Mesenchymal stem cell (in vitro differentiated cells and primary cell): ENCODE results near the gene ADAMTS7.
"Not testable (repeated sequence)": the region's sequence is repeated elsewhere in the genome, so short reads cannot be mapped to it uniquely, and the experiment has no call there.

Experiments used
- DNase-seq: peaks from one replicate; pipeline ENCODE4 v3.0.0-alpha.2; 2013
- H2AFZ ChIP-seq: one replicate; pipeline ENCODE4 v1.6.1; 2013; ENCODE audit warnings: low read depth, mild to moderate bottlenecking, control low read depth, inconsistent platforms, low read length, moderate library complexity
- H2AK5ac ChIP-seq: 2 replicates; pipeline ENCODE4 v1.6.1; 2013; ENCODE audit warnings: low read length, moderate library complexity, mild to moderate bottlenecking, inconsistent platforms; ENCODE audit not compliant: severe bottlenecking
- H2BK120ac ChIP-seq: one replicate; pipeline ENCODE4 v1.6.1; 2013; ENCODE audit warnings: low read depth, mild to moderate bottlenecking, inconsistent platforms, low read length, moderate library complexity
- H2BK12ac ChIP-seq, 2 experiments: one replicate each; pipeline ENCODE4 v1.6.1; 2013; ENCODE audit warnings: inconsistent platforms in 2 of 2, low read length in 2 of 2, mild to moderate bottlenecking in 2 of 2, moderate library complexity in 2 of 2, control low read depth in 1 of 2
- H2BK15ac ChIP-seq: one replicate; pipeline ENCODE4 v1.6.1; 2013; ENCODE audit warnings: mild to moderate bottlenecking, low read depth, inconsistent platforms; ENCODE audit not compliant: poor library complexity, severe bottlenecking
- H2BK5ac ChIP-seq: 2 replicates; pipeline ENCODE4 v1.6.1; 2013; ENCODE audit warnings: low read depth, mild to moderate bottlenecking, low read length, control low read depth, inconsistent platforms; ENCODE audit not compliant: poor library complexity, severe bottlenecking
- H3K14ac ChIP-seq, 2 experiments: one replicate each; pipeline ENCODE4 v1.6.1; 2013; ENCODE audit warnings: inconsistent platforms in 2 of 2, low read length in 2 of 2, control low read depth in 1 of 2, mild to moderate bottlenecking in 1 of 2, moderate library complexity in 1 of 2
- H3K18ac ChIP-seq, 2 experiments: one replicate each; pipeline ENCODE4 v1.6.1; 2013; ENCODE audit warnings: inconsistent platforms in 2 of 2, low read length in 2 of 2, control low read depth in 1 of 2, low read depth in 1 of 2, mild to moderate bottlenecking in 1 of 2
- H3K23ac ChIP-seq, 2 experiments: one replicate each; pipeline ENCODE4 v1.6.1; 2013; ENCODE audit warnings: inconsistent platforms in 2 of 2, low read length in 2 of 2, mild to moderate bottlenecking in 2 of 2, moderate library complexity in 2 of 2, control low read depth in 1 of 2
- H3K27ac ChIP-seq: 2 replicates; pipeline ENCODE4 v1.5.1; 2013; ENCODE audit warnings: mild to moderate bottlenecking, moderate library complexity, low read length, control low read depth, inconsistent platforms; ENCODE audit not compliant: poor library complexity, severe bottlenecking
- H3K27me3 ChIP-seq, 2 experiments: 2 replicates each; pipeline versions ENCODE4 v1.6.1 to v1.7.0; 2013; ENCODE audit warnings: low read length in 2 of 2, mild to moderate bottlenecking in 2 of 2, moderate library complexity in 2 of 2, control low read depth in 1 of 2, inconsistent platforms in 1 of 2; ENCODE audit not compliant: control insufficient read depth in 1 of 2, insufficient read depth in 1 of 2
- H3K36me3 ChIP-seq, 2 experiments: 2 replicates each; pipeline versions ENCODE4 v1.6.1 to v1.7.0; 2013; ENCODE audit warnings: low read length in 2 of 2, control low read depth in 1 of 2, inconsistent platforms in 1 of 2, low read depth in 1 of 2, mild to moderate bottlenecking in 1 of 2; ENCODE audit not compliant: insufficient read depth in 2 of 2, control insufficient read depth in 1 of 2
- H3K4ac ChIP-seq, 2 experiments: one replicate each; pipeline ENCODE4 v1.6.1; 2013; ENCODE audit warnings: inconsistent platforms in 2 of 2, low read length in 2 of 2, mild to moderate bottlenecking in 2 of 2, moderate library complexity in 2 of 2, control low read depth in 1 of 2, low read depth in 1 of 2
- H3K4me1 ChIP-seq: 2 replicates; pipeline ENCODE4 v1.6.1; 2013; ENCODE audit warnings: low read depth, low read length, control low read depth; ENCODE audit not compliant: control insufficient read depth, insufficient read depth
- H3K4me2 ChIP-seq: 2 replicates; pipeline ENCODE4 v1.6.1; 2013; ENCODE audit warnings: low read length, mild to moderate bottlenecking, inconsistent platforms; ENCODE audit not compliant: poor library complexity, severe bottlenecking
- H3K4me3 ChIP-seq, 2 experiments: 2 replicates each; pipeline versions ENCODE4 v1.5.1 to v1.7.0; 2013; ENCODE audit warnings: low read length in 2 of 2, mild to moderate bottlenecking in 2 of 2, control low read depth in 1 of 2, low read depth in 1 of 2; ENCODE audit not compliant: insufficient read depth in 1 of 2
- H3K79me1 ChIP-seq: replicated peaks from 2 replicates; pipeline ENCODE4 v1.6.1; 2013; ENCODE audit warnings: mild to moderate bottlenecking, control low read depth, low read length, inconsistent platforms; ENCODE audit not compliant: poor library complexity, severe bottlenecking
- H3K9ac ChIP-seq: 2 replicates; pipeline ENCODE4 v1.7.0; 2013; ENCODE audit warnings: mild to moderate bottlenecking, low read length, moderate library complexity
- H3K9me3 ChIP-seq: 2 replicates; pipeline ENCODE4 v1.7.0; 2013; ENCODE audit warnings: mild to moderate bottlenecking, low read length; ENCODE audit not compliant: control insufficient read depth
- H4K8ac ChIP-seq: one replicate; pipeline ENCODE4 v1.6.1; 2013; ENCODE audit warnings: inconsistent platforms, mild to moderate bottlenecking, low read length, moderate library complexity
- H4K91ac ChIP-seq: one replicate; pipeline ENCODE4 v1.6.1; 2013; ENCODE audit warnings: mild to moderate bottlenecking, low read length, inconsistent platforms
- WGBS: methylation state at CpG from one replicate; pipeline ENCODE4 v1.1.7; 2013; ENCODE audit warnings: mixed read lengths; 5-methylcytosine and 5-hydroxymethylcytosine counted together

ADAMTS7 gene

DNA sequence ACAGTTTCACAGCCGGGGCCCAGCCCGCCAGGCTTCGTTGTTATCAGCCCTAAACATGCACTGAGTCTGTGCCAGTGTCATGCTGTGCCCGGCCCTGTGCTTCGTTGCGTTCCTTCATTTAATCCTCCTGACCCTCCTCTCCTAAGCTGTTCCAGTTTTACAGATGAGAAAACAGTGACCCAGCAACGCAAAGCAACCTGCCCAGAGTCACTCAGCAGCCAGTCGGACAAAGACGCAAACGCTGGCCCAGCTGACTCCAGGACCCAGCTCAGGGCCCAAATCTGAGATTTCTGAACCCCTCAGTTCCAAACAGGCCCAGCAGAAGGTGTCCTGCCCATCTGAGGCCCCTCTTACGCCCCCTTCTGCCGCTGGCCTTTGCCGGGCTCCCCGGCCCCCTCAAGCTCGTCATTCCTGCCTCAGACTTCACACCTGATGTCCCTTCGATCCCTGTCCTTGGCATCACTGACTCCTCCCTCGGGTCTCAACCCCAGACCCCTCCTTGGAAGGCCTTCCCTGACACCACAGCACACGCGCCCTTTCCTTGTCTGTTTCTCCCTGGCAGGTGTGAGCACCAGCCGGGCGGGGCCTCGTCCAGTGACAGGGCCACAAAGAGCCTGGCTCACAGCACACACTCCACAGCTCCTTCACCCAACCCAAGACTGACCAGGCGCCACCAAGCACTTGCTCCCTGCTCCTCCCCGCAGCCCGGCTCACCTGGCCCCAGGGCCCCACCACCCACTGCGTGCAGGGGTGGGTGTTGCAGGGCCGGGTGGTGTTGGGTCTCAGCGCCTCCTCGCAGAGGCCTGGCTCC, 48.1 kb downstream of the ADAMTS7 start:
- no peak overlapping the region for H3K27ac ChIP-seq
- H3K9me3 ChIP-seq: no peaks in the 10 kb centered on the region
- H2AK5ac ChIP-seq: no peak overlapping the region
- H3K36me3 ChIP-seq: peaks cover 0 to 18% of the 10 kb centered on the region in 2 experiments
- no peak overlapping the region for H3K14ac ChIP-seq
- H3K79me1 ChIP-seq: no peaks in the 10 kb centered on the region
- H3K4me3 ChIP-seq: no peak overlapping the region
- no peak overlapping the region for H3K4me2 ChIP-seq
- H3K23ac ChIP-seq: no peak overlapping the region
- peaks cover 39% of the 10 kb centered on the region for H3K4me1 ChIP-seq
- no peak overlapping the region for H2BK12ac ChIP-seq
- H3K27me3 ChIP-seq: no peaks in the 10 kb centered on the region
- H2AFZ ChIP-seq: no peak overlapping the region
- H2BK5ac ChIP-seq: no peak overlapping the region
- H4K91ac ChIP-seq: peak overlapping the region; percentile 50
- no peak overlapping the region for H2BK15ac ChIP-seq
- H3K9ac ChIP-seq: no peak overlapping the region
- 93% methylated on average over 26 of the region's 29 CpGs for WGBS
- H2BK120ac ChIP-seq: no peak overlapping the region
- no peak for DNase-seq
- H4K8ac ChIP-seq: no peak overlapping the region
- no peak overlapping the region for H3K4ac ChIP-seq
- H3K18ac ChIP-seq: no peak overlapping the region

GRCh38 chr15:78762386-78762961, 48.8 kb downstream of the ADAMTS7 start:
- H2AK5ac ChIP-seq, H3K4ac ChIP-seq, H3K23ac ChIP-seq, H3K79me1 ChIP-seq, DNase-seq, H2AFZ ChIP-seq, H3K27ac ChIP-seq, H3K14ac ChIP-seq, H2BK5ac ChIP-seq, H3K9me3 ChIP-seq, H3K18ac ChIP-seq, H3K9ac ChIP-seq, H3K4me2 ChIP-seq, H2BK12ac ChIP-seq, H3K4me3 ChIP-seq, H4K91ac ChIP-seq, H2BK15ac ChIP-seq, H3K27me3 ChIP-seq, H2BK120ac ChIP-seq: not testable (repeated sequence)
- H3K4me1 ChIP-seq: peaks cover 42% of the 10 kb centered on the region
- H3K36me3 ChIP-seq: peaks cover 0 to 17% of the 10 kb centered on the region in 2 experiments
- H4K8ac ChIP-seq: peak overlapping the region; percentile 49
- WGBS: 98% methylated on average over 15 of the region's 25 CpGs

DNA sequence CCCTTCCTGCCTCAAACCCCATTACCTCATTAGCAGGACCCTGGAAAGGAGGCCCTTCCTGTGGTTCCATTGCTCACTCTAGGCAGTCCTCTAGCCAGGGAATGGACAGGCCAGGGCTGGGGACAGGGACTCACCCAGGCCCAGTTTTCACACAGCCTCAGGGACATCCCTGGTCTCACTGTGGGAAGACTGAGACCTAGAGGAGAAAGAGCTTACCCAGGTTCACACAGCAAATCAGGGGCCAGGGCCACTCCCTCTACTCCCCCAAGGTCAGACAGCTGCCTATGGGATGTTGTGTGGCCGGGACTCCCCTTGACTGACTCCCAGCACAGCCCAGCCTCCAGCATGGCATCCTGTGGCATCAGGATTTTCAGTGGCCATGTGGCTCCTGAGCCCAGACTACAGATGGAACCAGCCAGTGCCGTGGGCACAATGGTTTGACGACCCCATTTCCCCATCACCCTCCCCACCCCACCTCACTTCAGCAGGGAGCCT, 49.3 kb downstream of the ADAMTS7 start:
- Histone ChIP-seq H3K79me1 (no peaks in the 10 kb centered on the region), H3K18ac (peak overlapping the region; percentile 28 to 79), H3K4me3 (no peak overlapping the region), H3K36me3 (peaks cover 0 to 17% of the 10 kb centered on the region in 2 experiments), H4K8ac (peak overlapping the region; percentile 54), H3K9me3 (no peaks in the 10 kb centered on the region), H4K91ac (peak overlapping the region; percentile 61), H2BK12ac (peak overlapping the region; percentile 66 to 90), H3K4me1 (peaks cover 47% of the 10 kb centered on the region), H2AFZ (no peak overlapping the region), H3K9ac (no peak overlapping the region), H3K27ac (no peak overlapping the region), H2BK15ac (peak overlapping the region; percentile 96), H3K27me3 (no peaks in the 10 kb centered on the region), H2BK120ac (no peak overlapping the region), H2AK5ac (no peak overlapping the region), H3K4me2 (no peak overlapping the region), H3K4ac (no peak overlapping the region), H3K14ac (peak overlapping the region in 1 of 2 experiments; percentile 55), H2BK5ac (no peak overlapping the region), H3K23ac (no peak overlapping the region)
- 98% methylated on average over 3 of the region's 3 CpGs for WGBS
- no peak for DNase-seq

- H2BK12ac ChIP-seq: peak overlapping the region in 1 of 2 experiments; percentile 4
- H3K79me1 ChIP-seq, H3K23ac ChIP-seq, H3K27me3 ChIP-seq, H3K14ac ChIP-seq, H2BK120ac ChIP-seq, H3K9me3 ChIP-seq, H2AFZ ChIP-seq, H3K9ac ChIP-seq, H2BK5ac ChIP-seq, H3K4me2 ChIP-seq, H2BK15ac ChIP-seq, H3K4me3 ChIP-seq, H3K27ac ChIP-seq, H2AK5ac ChIP-seq: not testable (repeated sequence)
- peak overlapping the region; percentile 54 for H4K8ac ChIP-seq
- H3K36me3 ChIP-seq: peaks cover 0 to 17% of the 10 kb centered on the region in 2 experiments
- peaks cover 50% of the 10 kb centered on the region for H3K4me1 ChIP-seq
- H3K18ac ChIP-seq: peak overlapping the region; percentile 79 to 80
- H3K4ac ChIP-seq: peak overlapping the region in 1 of 2 experiments; percentile 9
- peak; percentile 14 for DNase-seq
- WGBS: 66% methylated on average over 4 of the region's 9 CpGs
- H4K91ac ChIP-seq: peak overlapping the region; percentile 39
These were observed 49.8 kb downstream of the ADAMTS7 start for GRCh38 chr15:78761475-78761874.
